GM23338 (cell line): ENCODE data around the gene NPC1L1. TPM values are rescaled to one million over a fixed set of nuclear protein-coding genes. Genes with fewer than 3 reads are reported as not detected.

Experiments
- ATAC-seq: fragments of 200-7000 bp; cut with Tn5 transposase; 3 replicates; pipeline ENCODE4 v1.9.1; 2020
- DNase-seq: peaks from one replicate; pipeline ENCODE4 v3.0.0-alpha.2; 2015; ENCODE audit warnings: low spot score
- H2AFZ ChIP-seq: fragments of 200-600 bp; sonication (generic); 2 replicates; pipeline ENCODE4 v1.8.0; 2016; ENCODE audit warnings: antibody characterized with exemption, mild to moderate bottlenecking, moderate library complexity
- H3F3A ChIP-seq: fragments of 200-600 bp; sonication (generic); replicated peaks from 2 replicates; pipeline ENCODE4 v1.8.0; 2017; ENCODE audit warnings: antibody characterized with exemption, mixed run types, low read depth
- H3K27ac ChIP-seq: fragments of 200-600 bp; sonication (generic); 2 replicates; pipeline ENCODE4 v1.6.1; 2016; ENCODE audit warnings: low read depth
- H3K27me3 ChIP-seq: fragments of 200-600 bp; sonication (generic); 2 replicates; pipeline ENCODE4 v1.8.0; 2016; ENCODE audit warnings: mild to moderate bottlenecking, mixed run types, moderate library complexity; ENCODE audit not compliant: insufficient read depth
- H3K36me3 ChIP-seq: fragments of 200-600 bp; sonication (generic); 2 replicates; pipeline ENCODE4 v1.8.0; 2016; ENCODE audit warnings: mild to moderate bottlenecking; ENCODE audit not compliant: insufficient read depth
- H3K4me1 ChIP-seq: fragments of 200-600 bp; sonication (generic); 2 replicates; pipeline ENCODE4 v1.8.0; 2016; ENCODE audit warnings: mild to moderate bottlenecking, moderate library complexity; ENCODE audit not compliant: insufficient read depth
- H3K4me2 ChIP-seq: fragments of 200-600 bp; sonication (generic); 2 replicates; pipeline ENCODE4 v1.7.1; 2017; ENCODE audit warnings: mixed run types
- H3K4me3 ChIP-seq: fragments of 200-600 bp; sonication (generic); 2 replicates; pipeline ENCODE4 v1.6.1; 2016; ENCODE audit warnings: mixed run types
- H3K79me2 ChIP-seq: fragments of 200-600 bp; sonication (generic); replicated peaks from 2 replicates; pipeline ENCODE4 v1.8.0; 2017; ENCODE audit warnings: mild to moderate bottlenecking; ENCODE audit not compliant: insufficient read depth
- H3K9me2 ChIP-seq: fragments of 200-600 bp; sonication (generic); 2 replicates; pipeline ENCODE4 v1.8.0; 2017; ENCODE audit not compliant: insufficient read depth
- H4K20me1 ChIP-seq: fragments of 200-600 bp; sonication (generic); replicated peaks from 2 replicates; pipeline ENCODE4 v1.8.0; 2017; ENCODE audit warnings: mild to moderate bottlenecking; ENCODE audit not compliant: insufficient read depth
- H3K27ac Mint-ChIP-seq: 2 replicates; pipeline ENCODE4 v1.8.0; 2020; ENCODE audit warnings: inconsistent platforms, mild to moderate bottlenecking, moderate library complexity, mixed read lengths
- H3K27me3 Mint-ChIP-seq: 3 replicates; pipeline ENCODE4 v1.8.0; 2022; ENCODE audit warnings: low read depth, mild to moderate bottlenecking, moderate library complexity, mixed read lengths, inconsistent platforms; ENCODE audit not compliant: insufficient read depth, poor library complexity
- H3K36me3 Mint-ChIP-seq: 3 replicates; pipeline ENCODE4 v1.8.0; 2021; ENCODE audit warnings: low read depth, mild to moderate bottlenecking, inconsistent platforms, moderate library complexity, mixed read lengths
- H3K4me1 Mint-ChIP-seq: 3 replicates; pipeline ENCODE4 v1.8.0; 2020; ENCODE audit warnings: mild to moderate bottlenecking, inconsistent platforms, mixed read lengths
- H3K4me3 Mint-ChIP-seq: 3 replicates; pipeline ENCODE4 v1.8.0; 2021; ENCODE audit warnings: moderate library complexity, mild to moderate bottlenecking, inconsistent platforms, mixed read lengths
- H3K9me3 Mint-ChIP-seq: 3 replicates; pipeline ENCODE4 v1.8.0; 2020; ENCODE audit warnings: moderate library complexity, mild to moderate bottlenecking, inconsistent platforms, mixed read lengths
- CREB1 ChIP-seq: fragments of 250-450 bp; sonication (Bioruptor Pico); IDR thresholded peaks from 2 replicates; pipeline ENCODE4 v1.5.0; 2020; ENCODE audit warnings: low read depth, mild to moderate bottlenecking, moderate library complexity
- EZH2 ChIP-seq: fragments of 200-600 bp; sonication (generic); IDR thresholded peaks from one replicate; pipeline ENCODE4 v1.8.0; 2017; ENCODE audit warnings: antibody characterized with exemption, mild to moderate bottlenecking, low read depth; ENCODE audit not compliant: unreplicated experiment
- EZH2phosphoT487 ChIP-seq: fragments of 200-600 bp; sonication (generic); IDR thresholded peaks from one replicate; pipeline ENCODE4 v1.8.1; 2018; ENCODE audit warnings: antibody characterized with exemption; ENCODE audit not compliant: unreplicated experiment
- JUNB ChIP-seq: IDR thresholded peaks from one replicate; pipeline ENCODE4 v1.6.1; 2016; ENCODE audit warnings: antibody characterized with exemption; ENCODE audit not compliant: unreplicated experiment
- NANOG ChIP-seq: IDR thresholded peaks from 2 replicates; pipeline ENCODE4 v1.6.1; 2016; ENCODE audit warnings: antibody characterized with exemption, borderline replicate concordance
- POLR2AphosphoS5 ChIP-seq: IDR thresholded peaks from 2 replicates; pipeline ENCODE4 v1.6.1; 2016; ENCODE audit warnings: antibody characterized with exemption, low read depth
- STAT1 ChIP-seq: IDR thresholded peaks from one replicate; pipeline ENCODE4 v1.6.1; 2016; ENCODE audit warnings: antibody characterized with exemption; ENCODE audit not compliant: unreplicated experiment
- ZNF114 ChIP-seq: fragments of 250-450 bp; sonication (Bioruptor Pico); IDR thresholded peaks from 2 replicates; pipeline ENCODE4 v1.5.0; 2020; ENCODE audit warnings: mild to moderate bottlenecking, moderate library complexity
- ZNF331 ChIP-seq: fragments of 250-450 bp; sonication (Bioruptor Pico); IDR thresholded peaks from 2 replicates; pipeline ENCODE4 v1.5.0; 2020; ENCODE audit warnings: low read depth, mild to moderate bottlenecking, moderate library complexity
- polyA plus RNA-seq: library from polyadenylated mRNA; unstranded; fragments of >200 nt; fragmentation: Nextera tagmentation; extraction: Ambion mirVana; gene quantifications from 2 replicates; pipeline ENCODE4 v1.2.1, GENCODE V29; 2016
- total RNA-seq: library from RNA; depleted of rRNA; stranded (reverse); fragments of >200 nt; shearing (Covaris generic); gene quantifications from 2 replicates; pipeline ENCODE4 v1.2.3, GENCODE V29; 2014
- TF ChIP-seq, protein P1 (sequence below): IDR thresholded peaks from one replicate; pipeline ENCODE4 v1.6.1; 2018; ENCODE audit warnings: antibody characterized with exemption; ENCODE audit not compliant: unreplicated experiment
- TF ChIP-seq, protein P2 (sequence below): fragments of 250-450 bp; sonication (Bioruptor Pico); IDR thresholded peaks from 2 replicates; pipeline ENCODE4 v1.5.0; 2020; ENCODE audit warnings: mild to moderate bottlenecking, moderate library complexity
- TF ChIP-seq, protein P3 (sequence below): IDR thresholded peaks from 2 replicates; pipeline ENCODE4 v1.6.1; 2016; ENCODE audit warnings: antibody characterized with exemption
- TF ChIP-seq, protein P4 (sequence below), 2 experiments: fragments of 200-600 bp in 1 of 2; sonication (generic) in 1 of 2; conservative IDR thresholded peaks; 2 replicates each; pipeline versions ENCODE4 v1.5.1 to v1.6.1; 2016 to 2017; ENCODE audit warnings: antibody characterized with exemption in 2 of 2, low read depth in 2 of 2, mild to moderate bottlenecking in 2 of 2, moderate library complexity in 1 of 2

Gene NPC1L1
- total and polyA plus RNA-seq, 2 experiments from 2014 or later: 0.03 TPM; not detected in 1

DNA sequence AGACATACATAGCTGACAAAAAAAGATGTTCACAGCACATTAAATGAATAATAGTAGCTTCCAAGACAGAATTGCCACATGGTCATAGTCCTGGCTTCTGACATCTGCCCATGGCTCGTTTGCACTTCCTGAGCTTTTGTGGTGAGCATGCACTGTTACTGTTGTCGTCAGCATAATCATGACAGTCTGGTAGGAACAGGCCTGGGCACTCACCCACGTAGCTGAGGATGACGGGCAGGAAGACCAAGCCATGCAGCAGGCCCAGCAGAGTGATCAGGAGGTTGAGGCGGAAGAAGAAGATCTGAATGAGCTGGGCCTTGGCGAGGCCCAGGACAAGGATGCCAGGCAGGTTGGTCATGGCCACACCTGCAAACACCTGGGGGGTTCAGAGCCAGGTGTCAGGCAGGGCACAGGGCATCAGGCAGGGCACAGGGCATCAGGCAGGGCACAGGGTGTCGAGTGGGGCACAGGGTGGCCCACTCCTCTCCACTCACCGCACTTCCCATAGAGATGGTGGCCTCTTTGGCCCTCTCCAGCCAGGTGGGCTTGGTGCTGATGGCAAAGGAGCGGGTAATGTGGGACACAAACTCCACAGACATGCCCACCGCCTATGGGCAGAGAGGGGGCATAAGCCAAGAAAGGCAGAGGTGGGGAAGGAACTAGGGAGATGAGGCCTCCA, 25.4 kb downstream of the NPC1L1 start:
- H3K4me3 ChIP-seq: no peak overlapping the region
- H3F3A ChIP-seq: no peaks in the 10 kb centered on the region
- H3K4me3 Mint-ChIP-seq: no peak overlapping the region
- no peaks in the 10 kb centered on the region for H4K20me1 ChIP-seq
- no peak overlapping the region for H2AFZ ChIP-seq
- H3K27me3 Mint-ChIP-seq: no peaks in the 10 kb centered on the region
- H3K27me3 ChIP-seq: no peaks in the 10 kb centered on the region
- H3K4me2 ChIP-seq: no peak overlapping the region
- DNase-seq: no peak
- no peaks in the 10 kb centered on the region for H3K4me1 Mint-ChIP-seq
- no peaks in the 10 kb centered on the region for H3K9me2 ChIP-seq
- H3K36me3 ChIP-seq: no peaks in the 10 kb centered on the region
- no peaks in the 10 kb centered on the region for H3K79me2 ChIP-seq
- no peak for ATAC-seq
- H3K27ac ChIP-seq: no peak overlapping the region
- H3K36me3 Mint-ChIP-seq: no peaks in the 10 kb centered on the region
- 0 out of 3 replicates have a peak, but pooled peaks cover 2% of the 10 kb centered on the region for H3K9me3 Mint-ChIP-seq
- no peaks in the 10 kb centered on the region for H3K4me1 ChIP-seq
- TF ChIP-seq CREB1 (no peak), EZH2 (no peak), EZH2phosphoT487 (no peak), JUNB (no peak), POLR2AphosphoS5 (no peak), STAT1 (no peak), NANOG (no peak), ZNF331 (CRISPR knock-in tag) (no peak), ZNF114 (CRISPR knock-in tag) (no peak)
- TF ChIP-seq, protein P1, sequence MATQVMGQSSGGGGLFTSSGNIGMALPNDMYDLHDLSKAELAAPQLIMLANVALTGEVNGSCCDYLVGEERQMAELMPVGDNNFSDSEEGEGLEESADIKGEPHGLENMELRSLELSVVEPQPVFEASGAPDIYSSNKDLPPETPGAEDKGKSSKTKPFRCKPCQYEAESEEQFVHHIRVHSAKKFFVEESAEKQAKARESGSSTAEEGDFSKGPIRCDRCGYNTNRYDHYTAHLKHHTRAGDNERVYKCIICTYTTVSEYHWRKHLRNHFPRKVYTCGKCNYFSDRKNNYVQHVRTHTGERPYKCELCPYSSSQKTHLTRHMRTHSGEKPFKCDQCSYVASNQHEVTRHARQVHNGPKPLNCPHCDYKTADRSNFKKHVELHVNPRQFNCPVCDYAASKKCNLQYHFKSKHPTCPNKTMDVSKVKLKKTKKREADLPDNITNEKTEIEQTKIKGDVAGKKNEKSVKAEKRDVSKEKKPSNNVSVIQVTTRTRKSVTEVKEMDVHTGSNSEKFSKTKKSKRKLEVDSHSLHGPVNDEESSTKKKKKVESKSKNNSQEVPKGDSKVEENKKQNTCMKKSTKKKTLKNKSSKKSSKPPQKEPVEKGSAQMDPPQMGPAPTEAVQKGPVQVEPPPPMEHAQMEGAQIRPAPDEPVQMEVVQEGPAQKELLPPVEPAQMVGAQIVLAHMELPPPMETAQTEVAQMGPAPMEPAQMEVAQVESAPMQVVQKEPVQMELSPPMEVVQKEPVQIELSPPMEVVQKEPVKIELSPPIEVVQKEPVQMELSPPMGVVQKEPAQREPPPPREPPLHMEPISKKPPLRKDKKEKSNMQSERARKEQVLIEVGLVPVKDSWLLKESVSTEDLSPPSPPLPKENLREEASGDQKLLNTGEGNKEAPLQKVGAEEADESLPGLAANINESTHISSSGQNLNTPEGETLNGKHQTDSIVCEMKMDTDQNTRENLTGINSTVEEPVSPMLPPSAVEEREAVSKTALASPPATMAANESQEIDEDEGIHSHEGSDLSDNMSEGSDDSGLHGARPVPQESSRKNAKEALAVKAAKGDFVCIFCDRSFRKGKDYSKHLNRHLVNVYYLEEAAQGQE: no peak
- TF ChIP-seq, protein P2, sequence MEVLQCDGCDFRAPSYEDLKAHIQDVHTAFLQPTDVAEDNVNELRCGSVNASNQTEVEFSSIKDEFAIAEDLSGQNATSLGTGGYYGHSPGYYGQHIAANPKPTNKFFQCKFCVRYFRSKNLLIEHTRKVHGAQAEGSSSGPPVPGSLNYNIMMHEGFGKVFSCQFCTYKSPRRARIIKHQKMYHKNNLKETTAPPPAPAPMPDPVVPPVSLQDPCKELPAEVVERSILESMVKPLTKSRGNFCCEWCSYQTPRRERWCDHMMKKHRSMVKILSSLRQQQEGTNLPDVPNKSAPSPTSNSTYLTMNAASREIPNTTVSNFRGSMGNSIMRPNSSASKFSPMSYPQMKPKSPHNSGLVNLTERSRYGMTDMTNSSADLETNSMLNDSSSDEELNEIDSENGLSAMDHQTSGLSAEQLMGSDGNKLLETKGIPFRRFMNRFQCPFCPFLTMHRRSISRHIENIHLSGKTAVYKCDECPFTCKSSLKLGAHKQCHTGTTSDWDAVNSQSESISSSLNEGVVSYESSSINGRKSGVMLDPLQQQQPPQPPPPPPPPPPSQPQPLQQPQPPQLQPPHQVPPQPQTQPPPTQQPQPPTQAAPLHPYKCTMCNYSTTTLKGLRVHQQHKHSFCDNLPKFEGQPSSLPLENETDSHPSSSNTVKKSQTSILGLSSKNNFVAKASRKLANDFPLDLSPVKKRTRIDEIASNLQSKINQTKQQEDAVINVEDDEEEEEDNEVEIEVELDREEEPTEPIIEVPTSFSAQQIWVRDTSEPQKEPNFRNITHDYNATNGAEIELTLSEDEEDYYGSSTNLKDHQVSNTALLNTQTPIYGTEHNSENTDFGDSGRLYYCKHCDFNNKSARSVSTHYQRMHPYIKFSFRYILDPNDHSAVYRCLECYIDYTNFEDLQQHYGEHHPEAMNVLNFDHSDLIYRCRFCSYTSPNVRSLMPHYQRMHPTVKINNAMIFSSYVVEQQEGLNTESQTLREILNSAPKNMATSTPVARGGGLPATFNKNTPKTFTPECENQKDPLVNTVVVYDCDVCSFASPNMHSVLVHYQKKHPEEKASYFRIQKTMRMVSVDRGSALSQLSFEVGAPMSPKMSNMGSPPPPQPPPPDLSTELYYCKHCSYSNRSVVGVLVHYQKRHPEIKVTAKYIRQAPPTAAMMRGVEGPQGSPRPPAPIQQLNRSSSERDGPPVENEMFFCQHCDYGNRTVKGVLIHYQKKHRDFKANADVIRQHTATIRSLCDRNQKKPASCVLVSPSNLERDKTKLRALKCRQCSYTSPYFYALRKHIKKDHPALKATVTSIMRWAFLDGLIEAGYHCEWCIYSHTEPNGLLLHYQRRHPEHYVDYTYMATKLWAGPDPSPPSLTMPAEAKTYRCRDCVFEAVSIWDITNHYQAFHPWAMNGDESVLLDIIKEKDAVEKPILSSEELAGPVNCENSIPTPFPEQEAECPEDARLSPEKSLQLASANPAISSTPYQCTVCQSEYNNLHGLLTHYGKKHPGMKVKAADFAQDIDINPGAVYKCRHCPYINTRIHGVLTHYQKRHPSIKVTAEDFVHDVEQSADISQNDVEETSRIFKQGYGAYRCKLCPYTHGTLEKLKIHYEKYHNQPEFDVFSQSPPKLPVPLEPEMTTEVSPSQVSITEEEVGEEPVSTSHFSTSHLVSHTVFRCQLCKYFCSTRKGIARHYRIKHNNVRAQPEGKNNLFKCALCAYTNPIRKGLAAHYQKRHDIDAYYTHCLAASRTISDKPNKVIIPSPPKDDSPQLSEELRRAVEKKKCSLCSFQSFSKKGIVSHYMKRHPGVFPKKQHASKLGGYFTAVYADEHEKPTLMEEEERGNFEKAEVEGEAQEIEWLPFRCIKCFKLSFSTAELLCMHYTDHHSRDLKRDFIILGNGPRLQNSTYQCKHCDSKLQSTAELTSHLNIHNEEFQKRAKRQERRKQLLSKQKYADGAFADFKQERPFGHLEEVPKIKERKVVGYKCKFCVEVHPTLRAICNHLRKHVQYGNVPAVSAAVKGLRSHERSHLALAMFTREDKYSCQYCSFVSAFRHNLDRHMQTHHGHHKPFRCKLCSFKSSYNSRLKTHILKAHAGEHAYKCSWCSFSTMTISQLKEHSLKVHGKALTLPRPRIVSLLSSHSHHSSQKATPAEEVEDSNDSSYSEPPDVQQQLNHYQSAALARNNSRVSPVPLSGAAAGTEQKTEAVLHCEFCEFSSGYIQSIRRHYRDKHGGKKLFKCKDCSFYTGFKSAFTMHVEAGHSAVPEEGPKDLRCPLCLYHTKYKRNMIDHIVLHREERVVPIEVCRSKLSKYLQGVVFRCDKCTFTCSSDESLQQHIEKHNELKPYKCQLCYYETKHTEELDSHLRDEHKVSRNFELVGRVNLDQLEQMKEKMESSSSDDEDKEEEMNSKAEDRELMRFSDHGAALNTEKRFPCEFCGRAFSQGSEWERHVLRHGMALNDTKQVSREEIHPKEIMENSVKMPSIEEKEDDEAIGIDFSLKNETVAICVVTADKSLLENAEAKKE (CRISPR knock-in tag): no peak
- TF ChIP-seq, protein P3, sequence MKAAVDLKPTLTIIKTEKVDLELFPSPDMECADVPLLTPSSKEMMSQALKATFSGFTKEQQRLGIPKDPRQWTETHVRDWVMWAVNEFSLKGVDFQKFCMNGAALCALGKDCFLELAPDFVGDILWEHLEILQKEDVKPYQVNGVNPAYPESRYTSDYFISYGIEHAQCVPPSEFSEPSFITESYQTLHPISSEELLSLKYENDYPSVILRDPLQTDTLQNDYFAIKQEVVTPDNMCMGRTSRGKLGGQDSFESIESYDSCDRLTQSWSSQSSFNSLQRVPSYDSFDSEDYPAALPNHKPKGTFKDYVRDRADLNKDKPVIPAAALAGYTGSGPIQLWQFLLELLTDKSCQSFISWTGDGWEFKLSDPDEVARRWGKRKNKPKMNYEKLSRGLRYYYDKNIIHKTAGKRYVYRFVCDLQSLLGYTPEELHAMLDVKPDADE: no peak
- TF ChIP-seq, protein P4, sequence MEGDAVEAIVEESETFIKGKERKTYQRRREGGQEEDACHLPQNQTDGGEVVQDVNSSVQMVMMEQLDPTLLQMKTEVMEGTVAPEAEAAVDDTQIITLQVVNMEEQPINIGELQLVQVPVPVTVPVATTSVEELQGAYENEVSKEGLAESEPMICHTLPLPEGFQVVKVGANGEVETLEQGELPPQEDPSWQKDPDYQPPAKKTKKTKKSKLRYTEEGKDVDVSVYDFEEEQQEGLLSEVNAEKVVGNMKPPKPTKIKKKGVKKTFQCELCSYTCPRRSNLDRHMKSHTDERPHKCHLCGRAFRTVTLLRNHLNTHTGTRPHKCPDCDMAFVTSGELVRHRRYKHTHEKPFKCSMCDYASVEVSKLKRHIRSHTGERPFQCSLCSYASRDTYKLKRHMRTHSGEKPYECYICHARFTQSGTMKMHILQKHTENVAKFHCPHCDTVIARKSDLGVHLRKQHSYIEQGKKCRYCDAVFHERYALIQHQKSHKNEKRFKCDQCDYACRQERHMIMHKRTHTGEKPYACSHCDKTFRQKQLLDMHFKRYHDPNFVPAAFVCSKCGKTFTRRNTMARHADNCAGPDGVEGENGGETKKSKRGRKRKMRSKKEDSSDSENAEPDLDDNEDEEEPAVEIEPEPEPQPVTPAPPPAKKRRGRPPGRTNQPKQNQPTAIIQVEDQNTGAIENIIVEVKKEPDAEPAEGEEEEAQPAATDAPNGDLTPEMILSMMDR (conservative IDR thresholded peaks at IDR 0.05; ENCODE audit: low read depth in 2 of 2): no peak
- H3K27ac Mint-ChIP-seq: no peak overlapping the region
